ENCODE measurements around the gene NUTM2A.
"Not testable (repeated sequence)": the region's sequence is repeated elsewhere in the genome, so short reads cannot be mapped to it uniquely, and the experiment has no call there.

Gene NUTM2A, protein sequence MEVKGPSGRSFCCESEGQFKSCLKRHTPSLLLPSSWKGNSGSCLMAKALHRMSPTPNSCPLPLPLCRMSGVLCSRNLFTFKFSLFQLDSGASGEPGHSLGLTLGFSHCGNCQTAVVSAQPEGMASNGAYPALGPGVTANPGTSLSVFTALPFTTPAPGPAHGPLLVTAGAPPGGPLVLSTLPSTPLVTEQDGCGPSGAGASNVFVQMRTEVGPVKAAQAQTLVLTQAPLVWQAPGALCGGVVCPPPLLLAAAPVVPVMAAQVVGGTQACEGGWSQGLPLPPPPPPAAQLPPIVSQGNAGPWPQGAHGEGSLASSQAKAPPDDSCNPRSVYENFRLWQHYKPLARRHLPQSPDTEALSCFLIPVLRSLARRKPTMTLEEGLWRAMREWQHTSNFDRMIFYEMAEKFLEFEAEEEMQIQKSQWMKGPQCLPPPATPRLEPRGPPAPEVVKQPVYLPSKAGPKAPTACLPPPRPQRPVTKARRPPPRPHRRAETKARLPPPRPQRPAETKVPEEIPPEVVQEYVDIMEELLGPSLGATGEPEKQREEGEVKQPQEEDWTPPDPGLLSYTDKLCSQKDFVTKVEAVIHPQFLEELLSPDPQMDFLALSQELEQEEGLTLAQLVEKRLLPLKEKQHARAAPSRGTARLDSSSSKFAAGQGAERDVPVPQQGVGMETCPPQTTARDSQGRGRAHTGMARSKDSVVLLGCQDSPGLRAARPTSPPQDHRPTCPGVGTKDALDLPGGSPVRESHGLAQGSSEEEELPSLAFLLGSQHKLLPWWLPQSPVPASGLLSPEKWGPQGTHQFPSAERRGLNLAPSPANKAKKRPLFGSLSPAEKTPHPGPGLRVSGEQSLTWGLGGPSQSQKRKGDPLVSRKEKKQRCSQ

DNA sequence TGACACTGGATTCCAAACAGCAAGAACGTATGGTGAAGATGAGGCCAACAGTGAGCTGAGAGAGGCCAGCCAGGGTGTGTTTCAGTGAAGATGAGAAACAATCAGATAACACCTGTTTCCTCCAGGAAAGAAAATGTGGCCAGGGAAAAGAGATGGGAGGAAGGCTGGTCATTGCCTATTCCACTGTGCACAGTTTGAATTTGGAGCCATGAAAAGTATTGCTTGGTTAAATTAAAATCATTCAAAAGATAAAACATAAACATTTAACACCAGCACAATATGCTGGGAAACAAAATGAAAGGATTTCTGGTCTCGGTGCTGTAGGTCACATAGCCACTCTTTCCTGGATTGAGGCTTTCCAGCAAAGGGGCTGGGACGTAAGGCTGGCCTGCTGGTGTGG, at the start of gene NUTM2A:
Gene NUTM2A (plus strand): TSS at position 301 of the 400 bp plus-strand sequence. CDS start 383 bp downstream, outside the sequence.
- not testable (repeated sequence) for H3K27ac ChIP-seq; H3K4me3 ChIP-seq (ENCODE audit: low read depth, low read length); H3K9me3 ChIP-seq (ENCODE audit: control insufficient read depth, low read length); H3K9ac ChIP-seq; H3K4me2 ChIP-seq (ENCODE audit: low read length); H3K27me3 ChIP-seq (ENCODE audit: control insufficient read depth, insufficient read depth, low read length); H2AFZ ChIP-seq; H3K4me1 ChIP-seq; H3K79me2 ChIP-seq; H3K36me3 ChIP-seq (ENCODE audit: control insufficient read depth, insufficient read depth, low read length)

DNA sequence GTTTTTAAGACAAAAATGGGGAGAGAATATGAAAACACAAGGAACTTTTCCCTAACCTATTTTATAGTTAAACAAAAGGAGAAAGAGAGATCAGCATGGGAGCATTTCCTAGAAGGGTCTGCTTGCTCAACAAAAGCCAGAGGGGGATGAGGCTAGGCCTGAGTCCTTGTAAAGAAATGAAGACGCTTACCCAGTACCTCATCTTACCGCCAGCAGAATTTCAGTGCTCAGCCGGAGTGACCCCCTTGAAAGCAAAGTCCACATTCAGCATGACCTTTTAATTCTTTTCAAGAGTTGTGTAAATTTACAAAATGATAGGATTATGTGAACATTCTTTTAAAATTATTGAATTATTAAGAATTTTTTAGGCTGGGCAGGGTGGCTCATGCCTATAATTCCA, 47.7 kb upstream of the NUTM2A start:
- H3K27ac ChIP-seq; H3K9ac ChIP-seq; H3K9me3 ChIP-seq (ENCODE audit: control insufficient read depth, low read length); H2AFZ ChIP-seq; H3K4me2 ChIP-seq (ENCODE audit: low read length); H3K36me3 ChIP-seq (ENCODE audit: control insufficient read depth, insufficient read depth, low read length); H3K27me3 ChIP-seq (ENCODE audit: control insufficient read depth, insufficient read depth, low read length); H3K4me3 ChIP-seq (ENCODE audit: low read depth, low read length); H3K79me2 ChIP-seq; H3K4me1 ChIP-seq: not testable (repeated sequence)

DNA sequence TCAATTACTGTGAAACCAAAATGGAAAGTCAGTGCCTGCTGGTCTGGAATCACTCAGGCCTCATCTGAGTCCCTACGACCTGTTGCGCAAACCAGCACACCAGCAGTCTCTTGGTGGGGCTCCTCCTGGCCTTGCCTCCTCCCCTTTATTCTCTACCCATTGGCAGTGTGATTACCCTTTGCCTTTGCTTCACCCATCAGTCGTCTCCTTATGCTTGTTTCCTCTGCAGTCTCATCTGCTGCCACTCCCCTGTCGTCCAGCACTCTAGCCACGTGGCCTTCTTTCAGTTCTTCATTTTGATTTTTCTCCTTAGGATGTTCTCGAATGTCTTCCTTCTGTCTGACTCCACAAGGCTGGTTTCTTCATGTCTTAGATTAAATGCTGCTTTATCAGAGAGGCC, 40.8 kb upstream of the NUTM2A start:
- not testable (repeated sequence) for H3K79me2 ChIP-seq; H3K9me3 ChIP-seq (ENCODE audit: control insufficient read depth, low read length); H3K36me3 ChIP-seq (ENCODE audit: control insufficient read depth, insufficient read depth, low read length); H3K27me3 ChIP-seq (ENCODE audit: control insufficient read depth, insufficient read depth, low read length); H3K4me2 ChIP-seq (ENCODE audit: low read length); H2AFZ ChIP-seq; H3K4me3 ChIP-seq (ENCODE audit: low read depth, low read length); H3K4me1 ChIP-seq; H3K9ac ChIP-seq; H3K27ac ChIP-seq

DNA sequence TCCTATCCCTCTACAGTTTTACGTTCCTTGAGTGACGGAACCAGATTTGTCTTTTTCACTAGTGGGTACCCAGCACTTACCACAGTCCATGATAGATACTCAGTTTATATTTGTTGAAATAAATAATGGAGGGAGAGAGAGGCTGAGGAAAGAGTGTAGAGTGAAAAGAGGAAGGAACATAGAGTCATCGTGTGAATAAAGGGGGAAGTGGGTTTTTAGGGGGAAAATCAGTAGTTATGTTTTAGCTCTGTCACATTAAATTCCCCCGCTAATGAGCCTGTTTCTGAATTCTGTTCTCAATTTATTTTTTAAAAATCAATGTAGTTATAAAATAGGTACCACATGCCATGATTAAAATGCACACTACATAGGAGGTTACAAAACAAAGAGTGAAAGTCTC, 39.2 kb upstream of the NUTM2A start:
- not testable (repeated sequence) for H3K4me1 ChIP-seq

DNA sequence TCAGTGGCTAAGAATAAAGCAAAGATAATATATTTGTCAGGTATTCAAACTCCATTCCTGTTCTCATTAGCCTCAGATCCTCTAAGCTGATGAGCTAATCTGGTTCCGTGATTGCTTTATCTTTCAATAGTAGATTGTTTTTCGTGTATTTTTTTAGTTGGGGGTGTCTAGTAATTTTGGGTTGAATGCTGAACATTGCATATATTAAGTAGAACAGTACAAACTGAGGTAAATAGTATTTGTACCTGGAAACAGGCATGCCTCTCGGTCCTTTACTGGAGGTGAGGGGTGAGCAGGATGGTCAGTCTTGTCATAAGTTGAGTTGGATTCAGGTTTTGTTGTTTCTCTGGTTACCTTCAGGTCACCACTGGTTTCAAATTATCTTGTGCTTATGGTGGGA, 37.7 kb upstream of the NUTM2A start:
- H3K4me3 ChIP-seq (ENCODE audit: low read depth, low read length); H3K27ac ChIP-seq; H3K4me2 ChIP-seq (ENCODE audit: low read length); H3K4me1 ChIP-seq; H3K27me3 ChIP-seq (ENCODE audit: control insufficient read depth, insufficient read depth, low read length); H2AFZ ChIP-seq; H3K36me3 ChIP-seq (ENCODE audit: control insufficient read depth, insufficient read depth, low read length); H3K9ac ChIP-seq; H3K79me2 ChIP-seq; H3K9me3 ChIP-seq (ENCODE audit: control insufficient read depth, low read length): not testable (repeated sequence)

More for the DNA sequence above, 39.2 kb upstream of the NUTM2A start:
- H3K79me2 ChIP-seq; H3K9me3 ChIP-seq (ENCODE audit: control insufficient read depth, low read length); H3K4me2 ChIP-seq (ENCODE audit: low read length); H3K27ac ChIP-seq; H3K4me3 ChIP-seq (ENCODE audit: low read depth, low read length); H3K36me3 ChIP-seq (ENCODE audit: control insufficient read depth, insufficient read depth, low read length); H2AFZ ChIP-seq; H3K9ac ChIP-seq; H3K27me3 ChIP-seq (ENCODE audit: control insufficient read depth, insufficient read depth, low read length): not testable (repeated sequence)

DNA sequence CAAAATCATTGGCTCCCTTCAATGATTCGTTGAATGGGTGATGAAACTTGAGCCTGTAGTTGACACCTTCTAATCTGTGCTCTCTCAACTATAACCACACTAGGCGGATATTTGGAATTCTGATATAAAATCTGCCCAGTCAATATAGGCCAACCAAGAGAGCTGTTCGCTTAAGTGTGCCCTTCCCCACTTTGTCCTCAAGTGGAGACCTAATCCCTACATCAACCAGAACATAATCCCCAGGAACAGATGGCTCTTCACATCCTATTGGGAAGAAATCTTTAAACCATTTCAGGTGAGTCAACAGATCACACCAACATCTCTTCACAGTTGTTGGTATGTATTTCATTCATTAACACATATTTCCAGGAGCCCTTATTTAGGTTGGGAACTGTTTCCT, 33.4 kb upstream of the NUTM2A start:
- not testable (repeated sequence) for H2AFZ ChIP-seq; H3K27ac ChIP-seq; H3K9ac ChIP-seq; H3K9me3 ChIP-seq (ENCODE audit: control insufficient read depth, low read length); H3K79me2 ChIP-seq; H3K4me1 ChIP-seq; H3K4me3 ChIP-seq (ENCODE audit: low read depth, low read length); H3K27me3 ChIP-seq (ENCODE audit: control insufficient read depth, insufficient read depth, low read length); H3K4me2 ChIP-seq (ENCODE audit: low read length); H3K36me3 ChIP-seq (ENCODE audit: control insufficient read depth, insufficient read depth, low read length)

DNA sequence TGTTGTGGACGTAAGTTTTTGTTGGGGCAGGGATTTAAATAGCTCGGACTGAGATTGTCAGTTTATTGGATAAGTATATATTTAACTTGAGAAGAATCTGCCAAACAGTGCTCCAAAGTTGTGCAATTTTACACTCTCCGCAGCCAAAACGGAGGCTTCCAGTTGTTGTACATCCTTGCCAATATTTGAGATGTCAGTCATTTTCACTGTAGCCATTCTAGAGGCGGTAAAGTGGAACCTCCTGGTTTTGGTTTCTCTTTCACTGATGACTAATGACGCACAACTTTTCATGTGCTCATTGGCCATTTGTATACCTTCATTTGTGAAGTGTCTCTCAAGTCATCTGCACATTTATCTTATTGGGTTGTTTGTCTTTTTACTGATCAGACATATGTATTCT, 24.3 kb upstream of the NUTM2A start:
- H3K4me2 ChIP-seq (ENCODE audit: low read length); H3K36me3 ChIP-seq (ENCODE audit: control insufficient read depth, insufficient read depth, low read length); H3K9me3 ChIP-seq (ENCODE audit: control insufficient read depth, low read length); H3K4me1 ChIP-seq; H2AFZ ChIP-seq; H3K27me3 ChIP-seq (ENCODE audit: control insufficient read depth, insufficient read depth, low read length); H3K4me3 ChIP-seq (ENCODE audit: low read depth, low read length); H3K27ac ChIP-seq; H3K79me2 ChIP-seq; H3K9ac ChIP-seq: not testable (repeated sequence)

DNA sequence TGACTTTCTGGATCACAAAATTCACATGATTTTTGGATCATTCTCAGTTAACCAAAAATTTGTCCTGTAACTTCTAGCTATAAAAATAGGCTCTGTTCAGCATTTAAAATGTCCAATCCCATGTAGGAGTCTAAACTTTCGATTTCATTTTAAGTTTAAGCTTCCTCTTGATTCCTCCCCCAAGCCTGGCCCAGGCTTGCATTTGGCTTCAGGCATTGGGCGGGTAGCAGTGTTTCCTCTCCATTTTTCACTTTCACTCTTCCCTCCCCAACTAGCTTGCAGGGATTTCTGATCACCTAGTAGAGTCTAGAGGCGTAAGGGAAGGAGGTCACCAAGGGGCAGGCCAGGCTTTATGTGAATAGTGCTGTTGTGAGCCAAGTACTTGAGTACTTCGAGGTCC, 20.4 kb upstream of the NUTM2A start:
- not testable (repeated sequence) for H3K4me2 ChIP-seq (ENCODE audit: low read length); H3K9me3 ChIP-seq (ENCODE audit: control insufficient read depth, low read length); H3K9ac ChIP-seq; H3K27ac ChIP-seq; H3K4me1 ChIP-seq; H3K4me3 ChIP-seq (ENCODE audit: low read depth, low read length); H2AFZ ChIP-seq; H3K79me2 ChIP-seq; H3K27me3 ChIP-seq (ENCODE audit: control insufficient read depth, insufficient read depth, low read length); H3K36me3 ChIP-seq (ENCODE audit: control insufficient read depth, insufficient read depth, low read length)

DNA sequence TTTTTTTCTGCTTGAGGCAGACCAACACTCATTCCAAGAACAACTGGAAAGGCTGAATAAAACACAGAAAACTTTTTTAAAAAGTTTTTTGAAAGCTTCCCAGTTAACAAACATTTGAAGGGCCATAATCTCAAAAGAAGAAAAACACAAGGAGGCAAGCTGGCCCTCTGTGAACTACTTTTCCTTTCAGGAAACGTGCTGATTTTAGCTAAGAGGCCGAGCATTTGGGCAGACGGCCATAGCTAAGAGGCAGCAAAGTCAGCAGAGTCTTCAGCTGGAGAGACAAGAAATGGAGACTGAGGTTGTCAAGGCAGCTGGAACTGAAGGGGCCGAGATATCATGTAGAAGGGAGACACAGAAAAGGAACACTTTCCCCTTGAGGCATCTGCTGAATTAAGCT, 18.3 kb upstream of the NUTM2A start:
- H3K36me3 ChIP-seq (ENCODE audit: control insufficient read depth, insufficient read depth, low read length); H3K4me1 ChIP-seq; H3K27me3 ChIP-seq (ENCODE audit: control insufficient read depth, insufficient read depth, low read length); H3K4me3 ChIP-seq (ENCODE audit: low read depth, low read length); H3K27ac ChIP-seq; H3K4me2 ChIP-seq (ENCODE audit: low read length); H2AFZ ChIP-seq; H3K9me3 ChIP-seq (ENCODE audit: control insufficient read depth, low read length); H3K9ac ChIP-seq; H3K79me2 ChIP-seq: not testable (repeated sequence)

DNA sequence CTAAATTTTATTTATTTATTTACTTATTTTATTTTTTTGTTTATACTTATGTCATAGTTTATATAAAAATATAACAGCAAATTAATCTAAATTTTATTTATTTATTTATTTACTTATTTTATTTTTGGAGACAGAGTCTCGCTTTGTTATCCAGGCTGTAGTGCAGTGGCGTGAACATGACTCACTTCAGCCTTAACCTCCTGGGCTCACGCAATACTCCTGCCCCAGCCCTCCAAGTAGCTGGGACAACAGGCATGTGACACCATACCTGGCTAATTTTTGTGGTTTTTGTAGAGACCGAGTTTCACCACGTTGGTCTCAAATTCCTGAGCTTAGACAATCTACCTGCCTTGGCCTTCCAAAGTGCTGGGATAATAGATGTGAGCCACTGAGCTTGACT, 14.9 kb upstream of the NUTM2A start:
- H2AFZ ChIP-seq; H3K4me2 ChIP-seq (ENCODE audit: low read length); H3K9me3 ChIP-seq (ENCODE audit: control insufficient read depth, low read length); H3K36me3 ChIP-seq (ENCODE audit: control insufficient read depth, insufficient read depth, low read length); H3K27ac ChIP-seq; H3K79me2 ChIP-seq; H3K27me3 ChIP-seq (ENCODE audit: control insufficient read depth, insufficient read depth, low read length); H3K4me3 ChIP-seq (ENCODE audit: low read depth, low read length); H3K4me1 ChIP-seq; H3K9ac ChIP-seq: not testable (repeated sequence)

DNA sequence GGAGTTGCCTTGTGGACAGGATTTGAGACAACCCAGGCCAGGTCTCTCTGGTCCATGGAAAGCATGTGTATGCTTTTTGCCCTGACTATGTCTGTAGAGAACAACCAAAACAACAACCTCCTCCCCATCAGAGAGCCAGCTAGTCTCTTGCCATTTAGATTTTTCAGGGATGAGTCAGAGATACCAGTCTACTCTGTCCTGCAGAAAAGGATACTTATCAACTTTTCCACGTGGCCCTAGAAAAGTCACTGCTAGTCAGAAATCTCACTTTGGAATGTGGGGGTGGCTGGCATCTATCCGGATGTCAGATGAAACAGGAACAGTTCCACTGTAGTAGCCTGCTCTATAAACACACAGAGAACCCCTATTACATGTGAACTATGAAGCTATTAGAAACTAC, 13.4 kb upstream of the NUTM2A start:
- not testable (repeated sequence) for H3K36me3 ChIP-seq (ENCODE audit: control insufficient read depth, insufficient read depth, low read length); H3K79me2 ChIP-seq; H3K4me2 ChIP-seq (ENCODE audit: low read length); H3K27ac ChIP-seq; H3K9ac ChIP-seq; H3K4me3 ChIP-seq (ENCODE audit: low read depth, low read length); H3K4me1 ChIP-seq; H3K9me3 ChIP-seq (ENCODE audit: control insufficient read depth, low read length); H3K27me3 ChIP-seq (ENCODE audit: control insufficient read depth, insufficient read depth, low read length); H2AFZ ChIP-seq

Data from parathyroid adenoma (tissue), 2 donors.